ENCODE data around the gene PTPA.

DNA sequence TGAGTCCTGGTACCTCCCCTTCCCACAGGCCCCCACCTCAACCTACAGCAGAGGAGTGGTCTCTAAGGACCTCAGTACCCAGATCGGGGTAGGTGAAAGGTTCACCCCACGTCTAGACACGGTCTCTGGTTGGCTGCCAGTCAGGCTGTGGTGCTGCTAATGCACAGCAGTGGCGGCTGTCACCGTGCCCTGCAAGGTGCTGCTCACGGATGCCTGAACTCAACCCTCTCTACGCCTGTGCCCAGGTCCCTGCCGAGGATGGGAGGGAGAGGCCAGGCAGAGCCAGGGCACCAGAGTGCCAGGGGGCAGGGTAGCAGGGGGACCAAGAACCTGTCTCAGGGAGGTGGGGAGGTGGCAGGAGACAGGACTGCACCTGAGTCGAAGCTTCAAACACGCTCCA lies 52.5 kb downstream of the PTPA start:
- TF ChIP-seq GATA3 (IDR thresholded peaks at IDR 0.05; ENCODE audit: low read depth, low read length) (no peak), GATA2 (IDR thresholded peaks at IDR 0.05; ENCODE audit: low read depth, low read length) (no peak)
